ENCODE measurements around the gene NDUFA9. TPM values are rescaled to one million over a fixed set of nuclear protein-coding genes. Genes with fewer than 3 reads are reported as not detected.
A peak's percentile ranks its signal among the peaks of the same experiment; 100 is the strongest.

Gene NDUFA9
- total RNA-seq, 4 donors from 2014 or later = 29.2 to 54.2 (median 38.1) TPM

DNA sequence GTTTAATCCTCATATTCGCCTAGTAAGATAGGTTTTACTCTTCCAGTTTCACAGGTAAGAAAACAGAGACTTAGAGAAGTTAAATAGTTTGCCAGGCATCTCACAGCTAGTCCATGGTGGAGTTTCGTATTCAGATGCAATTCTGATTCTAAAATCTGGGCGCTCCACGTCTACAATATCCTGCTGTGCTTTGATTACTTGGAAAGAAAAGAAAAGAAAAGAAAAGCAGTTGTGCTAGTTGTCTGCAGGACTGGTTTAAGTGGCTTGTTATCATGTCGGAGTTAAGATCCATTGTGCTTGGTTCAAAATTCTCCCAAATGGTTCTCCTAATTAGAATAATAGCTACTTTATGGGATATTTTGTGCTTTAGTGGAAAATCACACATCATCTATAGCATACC, 18.7 kb upstream of the NDUFA9 start:
- Histone ChIP-seq H3K9me3 (no peaks in the 10 kb centered on the region), H3K4me3 (no peak overlapping the region), H3K27ac (no peak overlapping the region), H3K36me3 (no peaks in the 10 kb centered on the region), H3K4me1 (no peaks in the 10 kb centered on the region), H3K27me3 (no peaks in the 10 kb centered on the region)
- TF ChIP-seq, protein P1, sequence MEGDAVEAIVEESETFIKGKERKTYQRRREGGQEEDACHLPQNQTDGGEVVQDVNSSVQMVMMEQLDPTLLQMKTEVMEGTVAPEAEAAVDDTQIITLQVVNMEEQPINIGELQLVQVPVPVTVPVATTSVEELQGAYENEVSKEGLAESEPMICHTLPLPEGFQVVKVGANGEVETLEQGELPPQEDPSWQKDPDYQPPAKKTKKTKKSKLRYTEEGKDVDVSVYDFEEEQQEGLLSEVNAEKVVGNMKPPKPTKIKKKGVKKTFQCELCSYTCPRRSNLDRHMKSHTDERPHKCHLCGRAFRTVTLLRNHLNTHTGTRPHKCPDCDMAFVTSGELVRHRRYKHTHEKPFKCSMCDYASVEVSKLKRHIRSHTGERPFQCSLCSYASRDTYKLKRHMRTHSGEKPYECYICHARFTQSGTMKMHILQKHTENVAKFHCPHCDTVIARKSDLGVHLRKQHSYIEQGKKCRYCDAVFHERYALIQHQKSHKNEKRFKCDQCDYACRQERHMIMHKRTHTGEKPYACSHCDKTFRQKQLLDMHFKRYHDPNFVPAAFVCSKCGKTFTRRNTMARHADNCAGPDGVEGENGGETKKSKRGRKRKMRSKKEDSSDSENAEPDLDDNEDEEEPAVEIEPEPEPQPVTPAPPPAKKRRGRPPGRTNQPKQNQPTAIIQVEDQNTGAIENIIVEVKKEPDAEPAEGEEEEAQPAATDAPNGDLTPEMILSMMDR (IDR thresholded peaks at IDR 0.05) = no peak
- 62% methylated on average over 5 of the region's 5 CpGs for WGBS
- DNase-seq (ENCODE audit: low spot score in 2 of 2) = no peak

DNA sequence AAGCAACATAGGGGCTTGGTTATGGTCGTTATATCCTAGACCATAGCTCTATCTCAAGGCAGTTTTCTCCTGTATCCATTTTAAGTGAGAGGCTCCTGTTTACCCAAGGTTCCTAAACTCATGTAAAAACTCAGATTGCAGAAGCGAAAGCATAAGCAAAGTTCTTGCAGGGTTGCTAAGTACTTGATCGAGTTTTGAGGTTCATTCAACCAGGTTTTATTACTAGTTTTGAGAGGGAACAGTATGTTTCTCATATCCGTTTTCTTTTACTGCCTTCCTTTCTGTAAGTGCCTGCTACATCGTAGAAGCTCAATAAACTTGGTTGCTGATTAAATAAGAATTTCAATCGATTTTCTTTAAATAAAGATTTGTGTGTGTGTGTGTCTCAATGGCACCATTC, 5.2 kb upstream of the NDUFA9 start:
- TF ChIP-seq POLR2AphosphoS5 (IDR thresholded peaks at IDR 0.05) (no peak), POLR2A (IDR thresholded peaks at IDR 0.05) (no peak), EP300 (IDR thresholded peaks at IDR 0.05) (no peak)
- TF ChIP-seq, protein P1 (IDR thresholded peaks at IDR 0.05) = no peak
- DNase-seq (ENCODE audit: low spot score in 2 of 2) = no peak
- Histone ChIP-seq H3K36me3 (no peaks in the 10 kb centered on the region), H3K9me3 (no peaks in the 10 kb centered on the region), H3K4me3 (no peak overlapping the region), H3K27me3 (no peaks in the 10 kb centered on the region), H3K27ac (no peak overlapping the region), H3K4me1 (peaks cover 9% of the 10 kb centered on the region)
- 85% methylated on average over 6 of the region's 6 CpGs for WGBS

DNA sequence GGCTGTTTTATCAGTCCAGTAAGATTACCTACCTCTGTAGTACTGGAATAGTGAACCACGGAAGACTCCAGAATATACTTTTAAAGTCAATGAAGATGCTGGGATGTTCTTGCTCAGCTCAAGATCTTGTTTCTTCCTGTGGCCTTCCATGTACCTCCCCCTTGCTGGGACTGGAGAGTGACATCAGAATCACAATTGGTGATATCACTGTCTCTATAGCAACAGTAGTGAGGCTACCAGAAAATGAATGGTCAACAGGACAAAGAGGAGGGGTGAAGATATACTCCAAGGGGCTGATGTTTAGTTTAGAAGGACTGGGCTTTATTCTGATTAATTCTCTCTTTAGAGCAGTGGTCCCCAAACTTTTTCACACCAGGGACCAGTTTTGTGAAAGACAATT, 3.9 kb upstream of the NDUFA9 start:
- 97% methylated on average over 1 of the region's 1 CpG for WGBS
- no peak for DNase-seq (ENCODE audit: low spot score in 2 of 2)
- no peak overlapping the region for H3K27ac ChIP-seq
- H3K36me3 ChIP-seq = no peaks in the 10 kb centered on the region
- H3K4me3 ChIP-seq = no peak overlapping the region
- TF ChIP-seq EP300 (IDR thresholded peaks at IDR 0.05) (no peak), POLR2A (IDR thresholded peaks at IDR 0.05) (no peak), POLR2AphosphoS5 (IDR thresholded peaks at IDR 0.05) (no peak)
- TF ChIP-seq, protein P1 (IDR thresholded peaks at IDR 0.05) = no peak
- no peaks in the 10 kb centered on the region for H3K27me3 ChIP-seq
- H3K9me3 ChIP-seq = no peaks in the 10 kb centered on the region
- peaks cover 15% of the 10 kb centered on the region for H3K4me1 ChIP-seq

DNA sequence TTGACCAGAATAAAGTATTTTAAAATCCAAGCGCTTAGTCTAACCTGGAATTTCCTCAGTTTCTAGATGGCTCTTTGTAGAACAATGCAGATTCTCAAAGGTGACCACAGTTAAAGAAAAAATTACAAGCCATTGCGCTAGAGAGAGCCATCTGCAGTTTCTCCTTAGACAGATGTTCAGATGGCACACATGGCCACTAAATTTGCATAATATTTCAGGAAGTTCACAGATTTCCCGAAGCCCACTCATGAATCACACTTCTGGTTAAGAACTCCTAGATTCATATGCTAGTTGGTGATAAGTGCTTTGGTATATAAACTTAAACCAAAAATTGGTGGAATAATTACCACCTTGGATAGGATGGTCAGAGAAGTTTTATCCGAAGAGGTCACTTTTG, 812 bp upstream of the NDUFA9 start:
- Histone ChIP-seq H3K27ac (peak overlapping the region; percentile 91), H3K27me3 (no peaks in the 10 kb centered on the region), H3K4me3 (peak overlapping the region; percentile 88), H3K36me3 (no peaks in the 10 kb centered on the region), H3K4me1 (peaks cover 31% of the 10 kb centered on the region), H3K9me3 (no peaks in the 10 kb centered on the region)
- TF ChIP-seq POLR2A (IDR thresholded peaks at IDR 0.05) = no peak
- TF ChIP-seq, protein P1 (IDR thresholded peaks at IDR 0.05) = no peak
- TF ChIP-seq POLR2AphosphoS5 (IDR thresholded peaks at IDR 0.05) = no peak
- no peak for TF ChIP-seq EP300 (IDR thresholded peaks at IDR 0.05)
- WGBS = 29% methylated on average over 4 of the region's 4 CpGs
- DNase-seq (ENCODE audit: low spot score in 2 of 2) = no peak

DNA sequence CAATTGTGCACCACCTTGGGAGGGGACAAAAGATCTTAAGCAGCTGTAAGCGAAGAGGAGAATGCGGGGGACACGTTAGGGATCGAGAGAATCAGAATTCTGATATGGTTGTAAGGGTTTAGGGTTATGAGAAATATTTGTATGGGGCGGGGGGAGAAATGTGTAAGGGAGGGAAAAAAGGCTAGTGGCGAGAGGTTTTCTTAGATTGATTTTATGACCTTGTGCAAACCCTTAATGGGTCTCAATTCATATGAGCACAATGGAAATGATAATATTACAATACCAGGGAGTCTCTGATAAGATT, 396 bp downstream of the NDUFA9 start:
- TF ChIP-seq EP300 (IDR thresholded peaks at IDR 0.05) = no peak
- TF ChIP-seq POLR2AphosphoS5 (IDR thresholded peaks at IDR 0.05) = no peak
- TF ChIP-seq, protein P1 (IDR thresholded peaks at IDR 0.05) = no peak
- TF ChIP-seq POLR2A (IDR thresholded peaks at IDR 0.05) = no peak
- Histone ChIP-seq H3K9me3 (no peaks in the 10 kb centered on the region), H3K4me1 (peaks cover 31% of the 10 kb centered on the region), H3K4me3 (peak overlapping the region; percentile 88), H3K27me3 (no peaks in the 10 kb centered on the region), H3K27ac (peak overlapping the region; percentile 91), H3K36me3 (no peaks in the 10 kb centered on the region)
- 0% methylated on average over 6 of the region's 6 CpGs for WGBS
- no peak for DNase-seq (ENCODE audit: low spot score in 2 of 2)

All from suprapubic skin (tissue), 4 donors.